HG03442 (cell line): Measurements from ENCODE around the gene DPEP1.

Experiments
- ATAC-seq: cut with Tn5 transposase; IDR thresholded peaks from one replicate; pipeline ENCODE4 v1.9.1; 2021; ENCODE audit warnings: mild to moderate bottlenecking, moderate library complexity; ENCODE audit not compliant: unreplicated experiment

DPEP1 gene

GRCh38 chr16:89598199-89598598, 15.2 kb upstream of the DPEP1 start:
- ATAC-seq: no peak

- no peak for ATAC-seq
Observed at GRCh38 chr16:89599451-89599858, 14.0 kb upstream of the DPEP1 start.

GRCh38 chr16:89599902-89600301, 13.5 kb upstream of the DPEP1 start:
- no peak for ATAC-seq

DNA sequence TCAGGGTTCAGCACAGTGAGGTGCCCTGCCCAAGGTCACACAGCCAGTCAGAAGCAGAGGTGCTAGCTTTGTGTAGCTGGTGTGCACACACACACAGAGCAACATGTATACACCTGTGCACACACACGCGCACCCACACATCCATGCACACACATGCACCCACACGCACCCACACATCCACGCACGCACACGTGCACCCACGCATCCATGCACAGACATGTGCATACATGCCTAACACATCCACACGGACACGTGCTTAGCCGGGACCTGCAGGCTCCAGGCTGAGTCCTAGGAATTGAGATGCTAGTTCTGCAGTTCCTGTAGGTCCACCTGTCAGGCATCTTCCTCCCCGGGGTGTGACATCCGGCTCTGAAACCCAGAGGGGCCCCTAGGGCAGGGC, 13.0 kb upstream of the DPEP1 start:
- ATAC-seq: no peak

- ATAC-seq: no peak
Observed at GRCh38 chr16:89600956-89601355, 12.5 kb upstream of the DPEP1 start.

DNA sequence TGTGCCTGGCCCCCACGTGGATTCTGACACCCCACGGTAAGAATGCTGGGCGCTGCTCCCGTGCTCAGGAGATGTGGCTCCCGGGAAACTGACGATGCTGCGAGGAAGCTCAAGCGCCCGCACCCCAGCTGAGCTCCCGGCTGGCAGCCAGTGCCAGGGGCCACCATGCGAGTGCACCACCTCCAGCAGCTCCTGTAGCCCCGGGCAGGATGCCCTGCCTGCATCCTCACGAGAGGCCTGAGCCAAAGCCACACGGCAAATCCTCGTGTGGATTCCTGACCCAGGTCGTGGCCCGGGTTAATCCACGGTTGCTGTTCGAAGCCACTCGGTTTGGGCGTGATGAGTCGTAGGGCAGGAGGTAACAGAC, 11.6 kb upstream of the DPEP1 start:
- no peak for ATAC-seq

DNA sequence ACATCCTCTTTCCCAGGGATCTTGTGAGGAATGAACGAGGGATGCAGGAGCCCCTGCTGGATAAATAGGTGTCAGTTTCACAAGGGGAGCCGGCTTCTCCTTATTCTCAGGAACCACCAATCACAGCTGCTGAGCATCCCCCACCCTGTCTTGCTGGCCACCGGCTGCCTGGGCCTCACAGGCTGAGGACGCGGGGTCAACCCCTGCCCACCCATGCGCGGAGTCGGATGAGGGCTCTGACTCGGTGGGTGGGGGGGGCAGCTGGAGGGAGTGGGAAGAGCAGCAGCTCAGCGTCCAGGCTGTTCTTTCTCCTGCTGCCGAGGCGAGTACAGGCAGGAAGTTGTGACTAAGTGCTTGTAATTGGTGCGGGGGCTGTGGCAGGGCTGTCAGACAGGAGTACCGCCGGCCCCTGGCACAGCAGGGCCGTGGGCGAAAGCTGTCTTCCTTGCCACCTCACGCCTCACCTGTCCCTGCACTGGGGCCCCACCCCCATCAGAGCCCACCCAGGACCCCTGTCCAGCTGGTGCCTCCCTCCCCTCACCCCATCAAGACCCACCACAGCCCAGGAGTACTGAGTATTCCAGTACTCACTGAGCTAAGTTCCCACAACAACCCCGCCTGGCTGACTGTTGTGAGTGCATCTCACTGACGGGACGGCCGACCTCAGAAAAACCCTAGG, 11.0 kb upstream of the DPEP1 start:
- no peak for ATAC-seq

GRCh38 chr16:89602952-89603590, 10.4 kb upstream of the DPEP1 start:
- no peak for ATAC-seq

- ATAC-seq: no peak
Observed at GRCh38 chr16:89604764-89605163, 8.7 kb upstream of the DPEP1 start.

DNA sequence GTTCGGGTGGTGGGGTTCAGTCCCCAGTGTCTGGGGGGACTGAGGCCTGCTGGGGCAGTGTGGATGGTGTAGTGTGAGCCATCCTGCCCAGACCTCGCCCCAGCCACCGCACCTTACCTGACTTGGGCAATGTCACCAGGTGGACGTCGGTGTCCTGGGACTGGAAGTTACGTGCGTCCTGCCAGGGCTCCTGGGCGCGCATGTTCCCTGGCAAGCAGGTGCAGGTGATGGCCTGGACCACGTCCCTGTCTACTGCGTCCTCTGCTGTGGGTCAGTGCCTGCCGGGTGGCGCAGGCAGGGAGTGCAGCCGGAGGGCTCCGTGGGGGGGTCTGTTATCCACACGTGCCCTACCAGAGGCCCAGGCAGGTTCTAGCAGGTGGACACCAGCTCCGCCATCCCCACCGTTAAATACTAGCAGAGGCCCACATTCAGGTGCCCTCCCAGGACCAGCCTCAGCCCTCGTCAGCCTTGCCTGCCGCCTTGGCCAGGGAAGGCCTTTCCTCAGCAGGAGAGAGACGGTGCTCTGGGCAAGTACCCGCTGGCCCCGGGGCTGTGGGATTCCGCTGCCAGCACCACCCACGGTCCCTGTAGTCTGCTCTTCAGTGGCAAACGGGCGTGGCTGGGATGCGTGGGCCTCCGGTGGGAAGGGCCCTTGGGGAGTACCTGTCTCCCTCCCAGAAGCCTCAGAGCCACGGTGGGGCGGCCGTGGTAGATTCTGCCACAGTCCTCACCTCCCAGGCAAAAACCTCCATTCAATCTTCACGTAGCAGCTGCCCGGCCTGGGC, 8.1 kb upstream of the DPEP1 start:
- ATAC-seq: no peak

- no peak for ATAC-seq
Observed at GRCh38 chr16:89606006-89606405, 7.4 kb upstream of the DPEP1 start.

- no peak for ATAC-seq
Observed at GRCh38 chr16:89607453-89607852, 6.0 kb upstream of the DPEP1 start.

- no peak for ATAC-seq
Observed at GRCh38 chr16:89607937-89608740, 5.3 kb upstream of the DPEP1 start.

DNA sequence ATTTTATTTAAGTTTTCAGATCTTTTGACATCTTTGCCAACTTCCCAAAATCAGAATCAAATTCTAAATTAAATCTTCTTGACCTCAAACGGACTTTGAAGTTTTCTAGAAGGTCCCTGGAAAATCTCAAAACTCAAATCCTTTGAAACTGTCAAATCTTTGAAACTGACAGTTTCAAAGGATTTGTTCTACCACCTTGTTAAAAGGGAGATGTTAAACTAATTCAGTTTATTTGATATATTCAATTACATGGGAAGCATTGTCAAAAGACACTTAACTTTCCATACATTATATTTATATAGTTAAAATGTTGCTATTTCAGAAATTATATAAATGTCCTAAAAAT, 3.4 kb upstream of the DPEP1 start:
- ATAC-seq: no peak

DNA sequence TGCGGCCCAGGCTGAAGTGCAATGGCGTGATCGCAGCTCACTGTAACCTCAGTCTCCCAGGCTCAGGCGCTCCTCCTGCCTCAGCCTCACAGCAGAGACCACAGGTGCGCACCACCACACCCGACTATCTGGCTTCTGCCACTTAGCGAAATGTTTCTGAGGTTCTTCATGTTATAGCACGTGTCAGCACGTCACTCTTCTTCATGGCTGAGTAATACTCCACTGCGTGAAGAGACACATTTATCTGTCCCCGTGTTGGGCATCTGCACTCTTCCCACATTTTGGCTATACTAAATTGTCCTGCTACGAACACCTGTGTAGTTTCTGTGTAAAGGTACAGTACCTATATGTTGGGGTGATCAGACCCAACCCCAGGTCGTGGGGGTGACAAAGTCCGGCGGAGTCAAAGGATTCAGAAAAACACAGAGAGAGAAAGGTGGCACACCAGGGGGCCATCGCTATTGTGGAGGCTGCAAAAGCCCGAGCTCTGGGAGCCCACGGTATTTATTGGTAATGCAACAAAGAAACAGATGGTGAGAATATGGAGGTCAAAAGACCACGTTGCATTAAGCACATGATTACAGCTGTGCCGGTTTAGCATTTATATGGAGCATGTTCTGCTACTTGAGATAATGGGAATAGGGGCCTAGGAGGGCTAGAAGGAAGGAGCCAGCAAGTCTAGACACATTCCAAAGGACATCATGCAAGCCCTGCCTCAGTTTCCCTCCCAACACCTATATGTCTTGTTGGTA, 851 bp upstream of the DPEP1 start:
- no peak for ATAC-seq

GRCh38 chr16:89613954-89614459, 565 bp downstream of the DPEP1 start:
- no peak for ATAC-seq

DNA sequence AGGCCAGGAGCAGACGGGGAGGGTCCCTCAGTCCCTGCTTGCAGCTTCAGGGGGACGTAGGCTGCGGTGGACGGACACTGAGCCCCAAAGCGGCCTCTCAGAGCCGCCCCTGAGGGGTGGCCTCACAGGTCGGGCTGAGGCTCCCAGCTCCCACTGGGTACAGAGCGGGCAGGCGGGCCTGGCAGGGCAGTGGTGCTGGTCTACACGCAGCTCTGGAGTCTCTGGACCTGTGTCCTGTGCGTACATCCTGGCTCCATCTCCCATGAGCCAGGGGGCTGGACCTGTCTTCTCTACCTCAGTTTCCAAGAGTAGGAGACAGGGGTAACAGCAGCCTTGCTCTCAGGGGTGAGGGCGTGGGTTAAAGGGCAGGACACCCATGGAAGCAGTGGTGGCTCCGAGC, 1.7 kb downstream of the DPEP1 start:
- ATAC-seq: no peak

DNA sequence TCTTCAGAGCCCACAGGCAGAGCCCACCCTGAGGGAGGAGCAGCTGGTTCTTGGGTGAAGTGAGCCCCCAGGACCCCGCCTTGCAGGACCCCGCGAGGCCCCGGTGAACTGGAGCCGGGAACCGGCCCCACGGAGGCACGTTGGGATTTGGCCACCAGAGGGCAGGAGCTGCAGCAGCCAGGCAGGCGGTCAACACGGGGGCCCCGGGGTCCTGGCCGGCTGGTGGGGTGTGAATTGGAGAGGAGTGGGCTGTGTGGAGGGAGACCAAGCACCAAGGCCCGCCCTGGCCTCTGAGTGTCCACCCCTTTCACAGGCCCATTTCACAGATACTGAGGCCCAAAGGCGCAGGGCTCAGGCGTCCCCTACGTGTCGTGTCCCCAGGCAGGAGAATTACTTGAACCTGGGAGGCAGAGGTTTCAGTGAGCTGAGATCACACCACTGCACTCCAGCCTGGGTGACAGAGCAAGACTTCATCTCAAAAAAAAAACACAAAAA, 2.2 kb downstream of the DPEP1 start:
- ATAC-seq: no peak

DNA sequence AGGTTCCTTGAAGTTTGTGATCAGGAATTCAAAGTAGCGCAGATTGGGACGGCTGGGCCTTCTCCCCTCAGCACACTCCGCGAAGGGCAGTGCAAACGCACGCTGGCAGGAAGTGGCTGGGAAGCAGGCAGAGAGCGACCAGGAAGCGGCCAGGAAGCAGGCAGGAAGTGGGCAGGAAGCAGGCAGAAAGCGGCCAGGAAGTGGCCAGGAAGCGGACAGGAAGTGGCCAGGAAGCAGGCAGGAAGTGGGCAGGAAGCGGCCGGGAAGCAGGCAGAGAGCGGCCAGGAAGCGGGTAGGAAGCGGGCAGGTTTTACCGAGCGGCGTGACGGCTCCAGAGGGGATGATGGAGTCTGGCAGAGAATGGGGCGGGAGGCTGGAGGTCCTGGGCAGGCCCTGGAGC, 3.2 kb downstream of the DPEP1 start:
- ATAC-seq: no peak

DNA sequence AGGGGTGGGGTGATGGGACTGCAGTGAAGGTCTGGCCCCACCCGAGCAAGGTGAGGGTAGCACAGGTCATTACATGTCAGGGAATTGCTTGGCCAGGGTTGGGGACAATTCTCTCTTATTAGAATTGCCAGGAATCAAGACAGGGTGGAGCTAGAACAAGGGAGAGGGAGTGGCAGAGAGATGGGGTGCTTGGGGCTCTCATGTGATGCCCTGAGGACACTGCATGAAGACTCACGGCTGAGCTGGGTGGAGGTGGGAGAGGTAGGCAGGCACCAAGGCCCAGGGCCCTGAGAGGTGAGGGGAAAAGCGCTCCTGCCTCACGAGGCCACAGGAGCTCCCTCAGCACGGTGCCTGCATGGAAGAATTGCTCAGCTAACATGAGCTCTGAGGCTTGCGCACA, 3.6 kb downstream of the DPEP1 start:
- no peak for ATAC-seq
